ENCODE data around the gene BAIAP3. TPM values are rescaled to one million over a fixed set of nuclear protein-coding genes. Genes with fewer than 3 reads are reported as not detected.

BAIAP3 gene
- polyA plus RNA-seq, 1 donor from 2014 or later: 65.2 TPM

GRCh38 chr16:1345087-1345486 is 11.6 kb downstream of the BAIAP3 start:
- Histone ChIP-seq H3K27ac (ENCODE audit: low read length) (no peak overlapping the region), H3F3A (ENCODE audit: insufficient read depth, low read length, poor library complexity, severe bottlenecking) (no peaks in the 10 kb centered on the region), H3K27me3 (ENCODE audit: insufficient read depth, low read depth, low read length) (no peaks in the 10 kb centered on the region), H2AFZ (ENCODE audit: low read depth, low read length) (no peak overlapping the region), H3K9me2 (ENCODE audit: insufficient read depth, low read length) (no peaks in the 10 kb centered on the region), H3K4me2 (ENCODE audit: low read length) (no peak overlapping the region), H4K20me1 (ENCODE audit: insufficient read depth) (no peaks in the 10 kb centered on the region), H3K9ac (ENCODE audit: low read length) (no peak overlapping the region), H3K79me2 (replicated peaks; ENCODE audit: insufficient read depth, low read length) (no peaks in the 10 kb centered on the region), H3K4me3 (ENCODE audit: low read length) (no peak overlapping the region), H3K36me3 (ENCODE audit: insufficient read depth, low read length) (no peaks in the 10 kb centered on the region), H3K9me3 (ENCODE audit: low read length) (no peaks in the 10 kb centered on the region)
- TF ChIP-seq REST (IDR thresholded peaks at IDR 0.05; ENCODE audit: borderline replicate concordance) (no peak), RAD21 (conservative IDR thresholded peaks at IDR 0.05) (no peak), TAF1 (IDR thresholded peaks at IDR 0.05; ENCODE audit: low read depth) (no peak), EP300 (conservative IDR thresholded peaks at IDR 0.05; ENCODE audit: poor library complexity, severe bottlenecking) (no peak), MXI1 (conservative IDR thresholded peaks at IDR 0.05; ENCODE audit: poor library complexity, severe bottlenecking) (no peak), EZH2 (IDR thresholded peaks at IDR 0.05; ENCODE audit: borderline replicate concordance, insufficient read depth, low read length, poor library complexity, severe bottlenecking) (no peak), CTCF (IDR thresholded peaks at IDR 0.05; ENCODE audit: poor library complexity, severe bottlenecking) (no peak), SMC3 (conservative IDR thresholded peaks at IDR 0.05; ENCODE audit: poor library complexity) (no peak), POLR2AphosphoS5 (IDR thresholded peaks at IDR 0.05) (no peak)

GRCh38 chr16:1345651-1346421 is 12.4 kb downstream of the BAIAP3 start:
- Histone ChIP-seq H3K36me3 (ENCODE audit: insufficient read depth, low read length) (no peaks in the 10 kb centered on the region), H3F3A (ENCODE audit: insufficient read depth, low read length, poor library complexity, severe bottlenecking) (no peaks in the 10 kb centered on the region), H4K20me1 (ENCODE audit: insufficient read depth) (no peaks in the 10 kb centered on the region), H3K79me2 (replicated peaks; ENCODE audit: insufficient read depth, low read length) (peaks cover under 1% of the 10 kb centered on the region), H2AFZ (ENCODE audit: low read depth, low read length) (no peak overlapping the region), H3K27ac (ENCODE audit: low read length) (no peak overlapping the region), H3K9ac (ENCODE audit: low read length) (no peak overlapping the region), H3K4me2 (ENCODE audit: low read length) (no peak overlapping the region), H3K4me3 (ENCODE audit: low read length) (no peak overlapping the region), H3K9me2 (ENCODE audit: insufficient read depth, low read length) (no peaks in the 10 kb centered on the region), H3K27me3 (ENCODE audit: insufficient read depth, low read depth, low read length) (no peaks in the 10 kb centered on the region), H3K9me3 (ENCODE audit: low read length) (no peaks in the 10 kb centered on the region)
- TF ChIP-seq SMC3 (conservative IDR thresholded peaks at IDR 0.05; ENCODE audit: poor library complexity) (no peak), RAD21 (conservative IDR thresholded peaks at IDR 0.05) (no peak)

Measured in neural cell (in vitro differentiated cells).